Kidney (tissue), 14 donors: ENCODE measurements around the gene ATG13. TPM values are rescaled to one million over a fixed set of nuclear protein-coding genes. Genes with fewer than 3 reads are reported as not detected.
"Not testable (repeated sequence)": the region's sequence is repeated elsewhere in the genome, so short reads cannot be mapped to it uniquely, and the experiment has no call there.

Experiments
- DNase-seq, 5 donors: peaks; one replicate each; pipeline ENCODE4 v3.0.0-alpha.2; 2013 to 2020
- FAIRE-seq: peaks from 2 replicates; lab custom pipeline; 2012; peaks lifted over from hg19 to GRCh38; lab: Jason Lieb, UNC
- H3K27ac ChIP-seq, 2 donors: one replicate each; pipeline ENCODE4 v1.7.0; 2013; ENCODE audit warnings: low read depth in 2 of 2, low read length in 2 of 2, inconsistent platforms in 1 of 2
- H3K27me3 ChIP-seq: one replicate; pipeline ENCODE4 v1.7.1; 2013; ENCODE audit warnings: low read length, inconsistent platforms; ENCODE audit not compliant: control insufficient read depth, insufficient read depth
- H3K36me3 ChIP-seq, 3 donors: one replicate each; pipeline versions ENCODE4 v1.7.0 to v1.7.1; 2013; ENCODE audit warnings: low read length in 3 of 3, control low read depth in 1 of 3, inconsistent platforms in 1 of 3; ENCODE audit not compliant: insufficient read depth in 3 of 3, control insufficient read depth in 2 of 3
- H3K4me1 ChIP-seq, 3 donors: one replicate each; pipeline versions ENCODE4 v1.7.0 to v1.7.1; 2013; ENCODE audit warnings: low read length in 3 of 3, inconsistent platforms in 1 of 3, low read depth in 1 of 3; ENCODE audit not compliant: control insufficient read depth in 2 of 3, insufficient read depth in 2 of 3
- H3K4me3 ChIP-seq, 3 donors: one replicate each; pipeline versions ENCODE4 v1.7.0 to v1.8.1; 2013; ENCODE audit warnings: low read length in 3 of 3, control low read depth in 1 of 3, inconsistent platforms in 1 of 3
- H3K9ac ChIP-seq, 3 donors: one replicate each; pipeline versions ENCODE4 v1.7.0 to v1.7.1; 2013; ENCODE audit warnings: low read length in 3 of 3, control low read depth in 1 of 3, inconsistent platforms in 1 of 3
- H3K9me3 ChIP-seq, 3 donors: one replicate each; pipeline versions ENCODE4 v1.7.0 to v1.7.1; 2013; ENCODE audit warnings: low read length in 3 of 3, control low read depth in 1 of 3, inconsistent platforms in 1 of 3; ENCODE audit not compliant: control insufficient read depth in 2 of 3, insufficient read depth in 1 of 3
- intact Hi-C: fragments of 100-400 bp; cut with DNase I; formaldehyde crosslinking; loops from one replicate; pipeline ENCODE4 v1.11.1; 2022
- polyA plus RNA-seq: library from polyadenylated mRNA; stranded (reverse); fragments of 350-450 nt; fragmentation: Illumina TruSeq; extraction: RNeasy Lipid Tissue Mini Kit (QIAGEN cat#74804); gene quantifications from one replicate; pipeline ENCODE4 v1.2.3, GENCODE V29; 2014; ENCODE audit warnings: low read depth, low replicate concordance; ENCODE audit not compliant: insufficient read depth
- total RNA-seq: library from RNA; stranded (reverse); fragmentation: NEBNext Ultra II Directional; extraction: Animal tissue kit (Norgen Biotek cat#: 25700); gene quantifications from one replicate; pipeline ENCODE4 v1.2.1, GENCODE V29; 2021
- TF ChIP-seq, protein P1 (sequence below): IDR thresholded peaks from 3 replicates; pipeline ENCODE4 v1.5.1; 2012; ENCODE audit warnings: mild to moderate bottlenecking, moderate library complexity, borderline replicate concordance; ENCODE audit not compliant: insufficient read depth; ENCODE audit errors: extremely low read depth
- donor health status: control.
- donor health status: control.
- donor health status: control.
- donor health status: control.
- donor health status: control.
- donor health status: DM: yes; HTN: yes; CAD: no.
- donor health status: Normal renal cell carcinoma (clear cell type).

Gene ATG13
- total and polyA plus RNA-seq, 2 donors from 2014 or later: 40.1 to 73.5 TPM

DNA sequence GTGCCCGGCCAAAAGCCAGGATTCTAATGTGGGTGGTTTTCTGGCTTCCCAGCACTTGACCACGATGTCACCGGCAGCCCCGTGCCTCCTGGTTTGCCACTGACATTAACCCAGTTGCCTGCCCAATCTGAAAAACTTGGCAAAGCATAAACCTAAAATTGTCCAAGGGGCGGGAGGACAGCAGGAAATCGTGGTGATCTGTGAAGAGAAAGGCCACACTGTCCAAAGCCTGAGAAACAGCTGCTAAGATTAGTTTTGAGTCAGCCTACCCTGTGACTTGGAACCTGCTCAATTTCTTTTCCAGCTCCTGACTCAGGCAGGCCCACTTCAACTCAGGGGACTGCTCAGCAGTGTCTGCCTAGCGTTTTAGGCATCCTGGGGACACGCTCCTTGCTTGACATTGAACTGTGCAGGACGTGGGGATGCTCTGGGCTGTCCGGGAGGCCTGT lies 93.5 kb downstream of the ATG13 start:
- H3K4me1 ChIP-seq: peaks cover 0 to 2% (median 0%) of the 10 kb centered on the region in 3 donors
- no peak for DNase-seq
- no peak for FAIRE-seq
- H3K36me3 ChIP-seq: peaks cover 0 to 9% (median 2%) of the 10 kb centered on the region in 3 donors
- TF ChIP-seq, protein P1, sequence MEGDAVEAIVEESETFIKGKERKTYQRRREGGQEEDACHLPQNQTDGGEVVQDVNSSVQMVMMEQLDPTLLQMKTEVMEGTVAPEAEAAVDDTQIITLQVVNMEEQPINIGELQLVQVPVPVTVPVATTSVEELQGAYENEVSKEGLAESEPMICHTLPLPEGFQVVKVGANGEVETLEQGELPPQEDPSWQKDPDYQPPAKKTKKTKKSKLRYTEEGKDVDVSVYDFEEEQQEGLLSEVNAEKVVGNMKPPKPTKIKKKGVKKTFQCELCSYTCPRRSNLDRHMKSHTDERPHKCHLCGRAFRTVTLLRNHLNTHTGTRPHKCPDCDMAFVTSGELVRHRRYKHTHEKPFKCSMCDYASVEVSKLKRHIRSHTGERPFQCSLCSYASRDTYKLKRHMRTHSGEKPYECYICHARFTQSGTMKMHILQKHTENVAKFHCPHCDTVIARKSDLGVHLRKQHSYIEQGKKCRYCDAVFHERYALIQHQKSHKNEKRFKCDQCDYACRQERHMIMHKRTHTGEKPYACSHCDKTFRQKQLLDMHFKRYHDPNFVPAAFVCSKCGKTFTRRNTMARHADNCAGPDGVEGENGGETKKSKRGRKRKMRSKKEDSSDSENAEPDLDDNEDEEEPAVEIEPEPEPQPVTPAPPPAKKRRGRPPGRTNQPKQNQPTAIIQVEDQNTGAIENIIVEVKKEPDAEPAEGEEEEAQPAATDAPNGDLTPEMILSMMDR: no peak
- H3K9ac ChIP-seq: no peak overlapping the region
- H3K27ac ChIP-seq: peak overlapping the region; percentile 82 to 94
- intact Hi-C loops: no loop called here
- no peak overlapping the region for H3K4me3 ChIP-seq
- no peaks in the 10 kb centered on the region for H3K9me3 ChIP-seq
- no peaks in the 10 kb centered on the region for H3K27me3 ChIP-seq

DNA sequence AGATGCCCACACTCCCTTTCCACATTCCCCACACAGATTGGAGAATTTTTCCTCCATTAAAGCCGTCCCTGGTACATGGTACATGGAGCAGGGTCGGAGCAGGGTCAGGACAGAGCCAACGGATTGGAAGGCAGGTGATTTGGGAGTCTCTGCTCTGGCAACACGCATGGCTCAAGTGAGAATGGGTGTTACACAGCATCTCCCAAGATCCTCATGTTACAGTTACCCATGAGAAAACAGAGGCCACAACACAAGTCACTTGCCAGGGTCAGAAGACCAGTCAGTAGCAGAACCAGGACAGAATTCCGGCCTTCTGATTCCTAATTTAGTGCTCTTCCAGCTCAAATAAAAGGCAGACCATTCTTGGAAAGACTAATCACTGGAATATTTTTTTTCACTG lies 94.0 kb downstream of the ATG13 start:
- TF ChIP-seq, protein P1: no peak
- H3K4me3 ChIP-seq: no peak overlapping the region
- intact Hi-C loops: no loop called here

DNA sequence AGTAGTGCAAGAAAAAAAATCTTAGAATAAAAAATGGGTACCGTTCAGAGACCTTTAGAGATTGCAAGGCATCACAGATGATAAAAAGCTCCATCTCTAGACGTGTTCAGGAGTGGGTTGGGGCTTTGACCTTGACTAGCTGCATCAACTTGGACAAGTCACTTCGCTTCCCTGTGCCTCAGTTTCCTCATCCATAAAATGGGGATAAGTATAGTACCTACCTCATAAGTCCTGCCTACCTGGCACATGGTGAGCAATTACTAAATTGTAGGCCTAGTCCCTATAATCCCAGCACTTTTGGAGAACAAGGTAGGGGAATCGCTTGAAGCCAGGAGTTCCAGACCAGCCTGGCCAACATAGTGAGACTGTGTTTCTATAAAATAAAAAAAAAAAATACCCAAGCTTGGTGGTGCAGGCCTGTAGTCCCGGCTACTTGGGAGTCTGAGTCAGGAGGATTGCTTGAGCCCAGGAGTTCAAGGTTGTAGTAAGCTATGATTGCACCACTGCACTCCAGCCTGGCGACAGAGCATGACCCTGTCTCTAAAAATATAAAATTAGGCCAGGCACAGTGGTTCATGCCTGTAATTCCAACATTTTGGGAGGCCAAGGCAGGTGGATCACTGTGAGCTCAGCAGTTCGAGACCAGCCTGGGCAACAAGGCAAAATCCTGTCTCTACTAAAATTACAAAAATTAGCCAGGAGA lies 95.7 kb downstream of the ATG13 start:
- Histone ChIP-seq H3K9me3 (no peaks in the 10 kb centered on the region), H3K27me3 (no peaks in the 10 kb centered on the region), H3K9ac (no peak overlapping the region), H3K36me3 (no peaks in the 10 kb centered on the region), H3K27ac (no peak overlapping the region), H3K4me1 (peaks cover 0 to 2% (median 0%) of the 10 kb centered on the region in 3 donors), H3K4me3 (no peak overlapping the region)
- DNase-seq (no peak), FAIRE-seq (no peak)
- TF ChIP-seq, protein P1: no peak
- intact Hi-C loops: no loop called here

More for the DNA sequence above, 94.0 kb downstream of the ATG13 start:
- no peak for DNase-seq
- no peak overlapping the region for H3K9ac ChIP-seq
- peak overlapping the region; percentile 82 to 94 for H3K27ac ChIP-seq
- peaks cover 0 to 2% (median 0%) of the 10 kb centered on the region in 3 donors for H3K4me1 ChIP-seq
- H3K27me3 ChIP-seq: no peaks in the 10 kb centered on the region
- H3K36me3 ChIP-seq: peaks cover 0 to 7% (median 0%) of the 10 kb centered on the region in 3 donors
- H3K9me3 ChIP-seq: no peaks in the 10 kb centered on the region
- no peak for FAIRE-seq

DNA sequence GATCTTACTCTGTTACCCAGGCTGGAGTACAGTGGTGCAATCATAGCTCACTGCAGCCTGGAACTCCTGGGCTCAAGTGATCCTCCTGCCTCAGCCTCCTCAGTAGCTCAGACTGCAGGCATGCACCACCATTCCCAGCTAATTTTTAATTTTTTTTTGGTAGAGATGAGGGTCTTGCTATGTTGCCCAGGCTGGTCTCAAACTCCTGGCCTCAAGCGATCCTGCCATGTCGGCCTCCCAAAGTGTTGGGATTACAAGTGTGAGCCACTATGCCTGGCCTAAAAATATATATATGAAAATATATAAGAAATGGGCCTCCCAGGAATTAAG lies 100.4 kb downstream of the ATG13 start:
- H3K9me3 ChIP-seq, H3K27ac ChIP-seq, intact Hi-C loops, H3K4me3 ChIP-seq, H3K4me1 ChIP-seq, DNase-seq, H3K9ac ChIP-seq, H3K27me3 ChIP-seq, FAIRE-seq, H3K36me3 ChIP-seq: not testable (repeated sequence)
